ENCODE data around the gene KCNAB1. TPM values are rescaled to one million over a fixed set of nuclear protein-coding genes. Genes with fewer than 3 reads are reported as not detected.

The KCNAB1 gene
- polyA plus RNA-seq, 1 donor (not counting 4 experiments of a cell fraction or from before 2014, with no cell fraction given), result 0.03 TPM

DNA sequence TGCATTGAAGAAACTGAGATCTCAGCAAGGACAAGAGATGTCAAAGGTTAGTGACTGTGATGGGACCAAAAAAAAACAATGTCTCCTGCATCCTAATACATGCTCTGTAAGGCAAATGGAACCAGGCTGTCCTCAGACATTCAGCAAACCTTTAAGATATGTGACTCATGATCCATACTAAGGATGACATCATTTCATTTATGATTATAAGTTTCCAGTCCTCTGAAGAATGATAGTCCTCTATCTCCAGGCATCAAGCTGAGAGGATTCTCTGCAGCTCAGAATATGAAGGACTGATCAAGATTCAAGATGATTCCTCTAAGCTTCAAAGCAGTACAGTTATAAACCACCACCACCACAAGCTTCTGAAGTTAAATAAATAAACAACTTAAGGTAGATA, 386.9 kb downstream of the KCNAB1 start:
- H3K27ac ChIP-seq (ENCODE audit: control insufficient read depth, insufficient read depth, low read length), result no peak overlapping the region
- no peak overlapping the region for H3K4me3 ChIP-seq (ENCODE audit: control insufficient read depth in 2 of 3, extremely low read depth in 1 of 3, insufficient read depth in 2 of 3, low read depth in 1 of 3, low read length in 3 of 3)
- H3K9me1 ChIP-seq (ENCODE audit: control insufficient read depth, extremely low read depth, insufficient read depth, low read length), result no peaks in the 10 kb centered on the region
- H3K4me2 ChIP-seq (ENCODE audit: control insufficient read depth, extremely low read depth, insufficient read depth, low read depth, low read length), result no peak overlapping the region
- no peak overlapping the region for H3K9ac ChIP-seq (ENCODE audit: control insufficient read depth, extremely low read depth, insufficient read depth, low read length)
- no peak overlapping the region for H2AFZ ChIP-seq (ENCODE audit: control insufficient read depth, low read length)
- DNase-seq (ENCODE audit: low read depth, low spot score), result no peak
- H3K27me3 ChIP-seq (ENCODE audit: control insufficient read depth, extremely low read depth, insufficient read depth, low read length), result no peaks in the 10 kb centered on the region
- H3K36me3 ChIP-seq (ENCODE audit: control insufficient read depth in 2 of 2, extremely low read depth in 1 of 2, insufficient read depth in 2 of 2, low read length in 2 of 2), result no peaks in the 10 kb centered on the region
- no peaks in the 10 kb centered on the region for H4K20me1 ChIP-seq (ENCODE audit: control insufficient read depth, extremely low read depth, insufficient read depth, low read length)
- no peak for TF ChIP-seq EZH2 (IDR thresholded peaks at IDR 0.05; ENCODE audit: low read length)
- no peaks in the 10 kb centered on the region for H3K79me2 ChIP-seq (ENCODE audit: control insufficient read depth, insufficient read depth, low read length)
- no peaks in the 10 kb centered on the region for H3K4me1 ChIP-seq (ENCODE audit: control insufficient read depth, extremely low read depth, insufficient read depth, low read length)
- no peaks in the 10 kb centered on the region for H3K9me3 ChIP-seq (ENCODE audit: control insufficient read depth, low read depth, low read length)
- peak; percentile 43 for FAIRE-seq
- dilution Hi-C loops (cut with MboI; ENCODE audit: extremely low pct_ligation_motif_present, low sequenced_read_pairs), result loop anchor here (25.0 kb wide), 2 partner anchors 345 to 495 kb away; no protein-coding TSS in a partner anchor

DNA sequence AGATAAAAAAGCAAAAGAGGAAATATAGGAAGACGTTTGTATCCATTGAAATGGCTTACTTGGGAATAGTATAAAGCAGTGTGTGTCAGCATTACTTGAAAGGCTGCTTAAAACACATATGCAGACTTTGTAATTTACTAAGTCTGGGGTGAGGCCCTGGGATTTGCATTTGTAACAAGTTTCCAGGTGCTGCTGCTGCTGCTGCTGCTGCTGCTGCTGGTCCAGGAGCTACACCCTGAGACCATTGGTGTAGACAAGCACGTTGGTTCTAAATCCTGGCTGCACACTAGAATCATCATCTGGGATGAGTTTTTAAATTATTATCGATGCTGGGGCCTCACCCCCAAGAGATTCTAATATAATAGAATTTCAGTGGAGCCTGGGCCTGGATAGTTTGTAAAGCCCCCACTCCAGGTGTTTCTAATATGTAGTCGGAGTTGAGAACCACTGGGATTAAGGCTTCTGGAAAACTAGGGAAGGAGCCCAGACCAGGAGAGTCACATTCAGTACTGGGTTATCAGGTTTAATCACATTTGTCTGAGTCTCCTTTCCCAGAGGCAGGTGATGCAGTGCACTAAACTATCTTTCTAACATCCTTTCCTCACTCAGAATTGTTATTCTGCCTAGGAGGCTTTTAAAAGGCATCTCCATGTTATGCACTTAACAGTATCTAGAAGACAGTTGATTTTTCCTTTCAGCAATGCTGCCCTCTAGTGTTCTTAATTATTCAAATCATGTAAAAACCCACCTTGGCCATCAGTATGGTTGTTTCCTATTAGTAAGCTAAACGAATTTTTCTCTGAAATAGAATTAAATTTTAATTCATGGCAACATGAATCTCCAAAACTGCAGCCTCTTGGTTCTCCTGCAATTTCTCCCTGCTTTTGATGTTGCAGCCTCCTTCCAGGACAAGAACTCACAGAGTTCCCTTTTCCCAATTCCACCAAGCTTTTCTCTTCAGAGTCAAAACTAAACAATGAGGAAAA, 389.1 kb downstream of the KCNAB1 start:
- H2AFZ ChIP-seq (ENCODE audit: control insufficient read depth, low read length), result no peak overlapping the region
- no peak overlapping the region for H3K27ac ChIP-seq (ENCODE audit: control insufficient read depth, insufficient read depth, low read length)
- TF ChIP-seq CTCF (optimal IDR thresholded peaks at IDR 0.05 in 1 of 3, IDR thresholded peaks at IDR 0.05 in 1 of 3, conservative IDR thresholded peaks at IDR 0.05 in 1 of 3; ENCODE audit: extremely low read depth in 1 of 3, insufficient read depth in 2 of 3, low read length in 3 of 3), result peak in 2 of 3 experiments; percentile 31 to 39
- TF ChIP-seq EZH2 (IDR thresholded peaks at IDR 0.05; ENCODE audit: low read length), result no peak
- H3K79me2 ChIP-seq (ENCODE audit: control insufficient read depth, insufficient read depth, low read length), result no peaks in the 10 kb centered on the region
- H3K9ac ChIP-seq (ENCODE audit: control insufficient read depth, extremely low read depth, insufficient read depth, low read length), result no peak overlapping the region
- no peak overlapping the region for H3K4me3 ChIP-seq (ENCODE audit: control insufficient read depth in 2 of 3, extremely low read depth in 1 of 3, insufficient read depth in 2 of 3, low read depth in 1 of 3, low read length in 3 of 3)
- H3K4me2 ChIP-seq (ENCODE audit: control insufficient read depth, extremely low read depth, insufficient read depth, low read depth, low read length), result no peak overlapping the region
- no peak for DNase-seq (ENCODE audit: low read depth, low spot score)
- no peaks in the 10 kb centered on the region for H3K4me1 ChIP-seq (ENCODE audit: control insufficient read depth, extremely low read depth, insufficient read depth, low read length)
- no peaks in the 10 kb centered on the region for H3K36me3 ChIP-seq (ENCODE audit: control insufficient read depth in 2 of 2, extremely low read depth in 1 of 2, insufficient read depth in 2 of 2, low read length in 2 of 2)
- dilution Hi-C loops (cut with MboI; ENCODE audit: extremely low pct_ligation_motif_present, low sequenced_read_pairs), result loop anchor here (25.0 kb wide), 2 partner anchors 347 to 497 kb away; no protein-coding TSS in a partner anchor
- no peaks in the 10 kb centered on the region for H3K27me3 ChIP-seq (ENCODE audit: control insufficient read depth, extremely low read depth, insufficient read depth, low read length)
- no peaks in the 10 kb centered on the region for H4K20me1 ChIP-seq (ENCODE audit: control insufficient read depth, extremely low read depth, insufficient read depth, low read length)
- no peaks in the 10 kb centered on the region for H3K9me1 ChIP-seq (ENCODE audit: control insufficient read depth, extremely low read depth, insufficient read depth, low read length)
- H3K9me3 ChIP-seq (ENCODE audit: control insufficient read depth, low read depth, low read length), result no peaks in the 10 kb centered on the region
- no peak for FAIRE-seq

Data from keratinocyte (primary cell).